Fibroblast of lung (primary cell): ENCODE data around the gene RABGAP1.

Experiments used
- CTCF ChIP-seq, 2 donors: IDR thresholded peaks in 1 of 2; conservative IDR thresholded peaks in 1 of 2; 1 replicate in 1 of 2; 2 replicates in 1 of 2; pipeline ENCODE4 v1.5.1; 2011 to 2012; ENCODE audit warnings: low read length in 2 of 2, control low read depth in 1 of 2, inconsistent platforms in 1 of 2, low read depth in 1 of 2, mild to moderate bottlenecking in 1 of 2
- EZH2 ChIP-seq: IDR thresholded peaks from 2 replicates; pipeline ENCODE4 v1.5.1; 2012; ENCODE audit warnings: low read length, control low read depth, mild to moderate bottlenecking; ENCODE audit errors: missing control alignments

GRCh38 chr9:123026425-123026824, 85.6 kb downstream of the RABGAP1 start:
- TF ChIP-seq CTCF (conservative IDR thresholded peaks at IDR 0.05 in 1 of 2, IDR thresholded peaks at IDR 0.05 in 1 of 2; ENCODE audit: low read depth in 1 of 2, low read length in 2 of 2) (no peak), EZH2 (no peak)
